WTC11 (cell line): ENCODE results near the gene CCNQ. TPM values are rescaled to one million over a fixed set of nuclear protein-coding genes. Genes with fewer than 3 reads are reported as not detected.
A peak's percentile ranks its signal among the peaks of the same experiment; 100 is the strongest.

Source experiments
- ATAC-seq: fragments of 200-7000 bp; cut with Tn5 transposase; 2 replicates; pipeline ENCODE4 v1.10.0; 2021; ENCODE audit warnings: mild to moderate bottlenecking, moderate library complexity
- CTCF ChIA-PET: fragments of 300-600 bp; sonication (Branson Sonifier 250); formaldehyde crosslinking; loops from one replicate; lab custom pipeline; 2021; ENCODE audit warnings: antibody characterized with exemption; lab: Charles Lee
- POLR2A ChIA-PET: fragments of 350-600 bp; sonication (Branson Sonifier 250); formaldehyde crosslinking; loops from one replicate; lab custom pipeline; 2021; ENCODE audit warnings: antibody characterized with exemption; lab: Charles Lee
- DNase-seq: peaks from one replicate; pipeline ENCODE4 v3.0.0; 2021; ENCODE audit warnings: low spot score
- H3K27ac Mint-ChIP-seq: 2 replicates; pipeline ENCODE4 v1.8.0; 2021; ENCODE audit warnings: mixed read lengths
- H3K27me3 Mint-ChIP-seq: 2 replicates; pipeline ENCODE4 v1.8.0; 2021; ENCODE audit warnings: low read depth, mild to moderate bottlenecking, moderate library complexity, mixed read lengths
- H3K36me3 Mint-ChIP-seq: 2 replicates; pipeline ENCODE4 v1.8.0; 2021; ENCODE audit warnings: mixed read lengths
- H3K4me1 Mint-ChIP-seq: 2 replicates; pipeline ENCODE4 v1.8.0; 2022; ENCODE audit warnings: mixed read lengths
- H3K4me3 Mint-ChIP-seq: 2 replicates; pipeline ENCODE4 v1.8.0; 2021; ENCODE audit warnings: mild to moderate bottlenecking, moderate library complexity, mixed read lengths
- H3K9me3 Mint-ChIP-seq: 2 replicates; pipeline ENCODE4 v1.8.0; 2021; ENCODE audit warnings: mixed read lengths
- ATF1 ChIP-seq: sonication (generic); formaldehyde crosslinking; IDR thresholded peaks from 2 replicates; pipeline ENCODE4 v1.8.1; 2023; ENCODE audit warnings: mild to moderate bottlenecking, moderate library complexity, missing genetic modification reagents
- CREB1 ChIP-seq: sonication (generic); formaldehyde crosslinking; IDR thresholded peaks from 2 replicates; pipeline ENCODE4 v1.8.0; 2023; ENCODE audit warnings: mild to moderate bottlenecking, missing genetic modification reagents
- ELF4 ChIP-seq: sonication (generic); formaldehyde crosslinking; IDR thresholded peaks from 2 replicates; pipeline ENCODE4 v1.8.1; 2022; ENCODE audit warnings: low read depth, mild to moderate bottlenecking, moderate library complexity, missing genetic modification reagents
- EMX1 ChIP-seq: fragments of 250-450 bp; sonication (Bioruptor Pico); IDR thresholded peaks from 2 replicates; pipeline ENCODE4 v1.8.0; 2021; ENCODE audit warnings: mild to moderate bottlenecking
- ESRRA ChIP-seq: sonication (generic); formaldehyde crosslinking; IDR thresholded peaks from 2 replicates; pipeline ENCODE4 v1.8.1; 2022; ENCODE audit warnings: mild to moderate bottlenecking, missing genetic modification reagents, borderline replicate concordance
- HMGA2 ChIP-seq: fragments of 250-450 bp; sonication (Bioruptor Pico); IDR thresholded peaks from 2 replicates; pipeline ENCODE4 v1.4.0; 2021; ENCODE audit warnings: mild to moderate bottlenecking, moderate library complexity
- NFE2L1 ChIP-seq: sonication (generic); formaldehyde crosslinking; IDR thresholded peaks from 2 replicates; pipeline ENCODE4 v1.8.1; 2023; ENCODE audit warnings: missing genetic modification reagents
- NR2C2 ChIP-seq: sonication (generic); formaldehyde crosslinking; IDR thresholded peaks from 2 replicates; pipeline ENCODE4 v1.8.0; 2022; ENCODE audit warnings: mild to moderate bottlenecking, missing genetic modification reagents
- RORB ChIP-seq: fragments of 250-450 bp; sonication (Bioruptor Pico); IDR thresholded peaks from 2 replicates; pipeline ENCODE4 v1.9.0; 2021; ENCODE audit warnings: mild to moderate bottlenecking
- SP1 ChIP-seq: sonication (generic); formaldehyde crosslinking; conservative IDR thresholded peaks from 2 replicates; pipeline ENCODE4 v1.8.1; 2022; ENCODE audit warnings: missing genetic modification reagents
- ZNF121 ChIP-seq: sonication (generic); formaldehyde crosslinking; IDR thresholded peaks from 2 replicates; pipeline ENCODE4 v1.8.0; 2023; ENCODE audit warnings: missing genetic modification reagents
- ZNF219 ChIP-seq: sonication (generic); formaldehyde crosslinking; IDR thresholded peaks from 2 replicates; pipeline ENCODE4 v1.8.0; 2023; ENCODE audit warnings: missing genetic modification reagents, mild to moderate bottlenecking, borderline replicate concordance
- ZNF263 ChIP-seq: sonication (generic); formaldehyde crosslinking; IDR thresholded peaks from 2 replicates; pipeline ENCODE4 v1.8.1; 2022; ENCODE audit warnings: low read depth, mild to moderate bottlenecking, moderate library complexity, missing genetic modification reagents
- ZNF416 ChIP-seq: fragments of 250-450 bp; sonication (Bioruptor Pico); IDR thresholded peaks from 2 replicates; pipeline ENCODE4 v1.9.0; 2021; ENCODE audit warnings: mild to moderate bottlenecking, inconsistent platforms
- total RNA-seq: library from RNA; stranded (reverse); gene quantifications from 3 replicates; pipeline ENCODE4 v1.2.3, GENCODE V29; 2021
- TF ChIP-seq, protein P1 (sequence below): sonication (generic); formaldehyde crosslinking; IDR thresholded peaks from 2 replicates; pipeline ENCODE4 v1.8.1; 2022; ENCODE audit warnings: missing genetic modification reagents, borderline replicate concordance
- TF ChIP-seq, protein P2 (sequence below): fragments of 200-600 bp; IDR thresholded peaks from 2 replicates; pipeline ENCODE4 v1.8.0; 2022; ENCODE audit warnings: antibody characterized with exemption

Gene CCNQ
- total RNA-seq, 1 experiment from 2014 or later = 17.4 TPM

DNA sequence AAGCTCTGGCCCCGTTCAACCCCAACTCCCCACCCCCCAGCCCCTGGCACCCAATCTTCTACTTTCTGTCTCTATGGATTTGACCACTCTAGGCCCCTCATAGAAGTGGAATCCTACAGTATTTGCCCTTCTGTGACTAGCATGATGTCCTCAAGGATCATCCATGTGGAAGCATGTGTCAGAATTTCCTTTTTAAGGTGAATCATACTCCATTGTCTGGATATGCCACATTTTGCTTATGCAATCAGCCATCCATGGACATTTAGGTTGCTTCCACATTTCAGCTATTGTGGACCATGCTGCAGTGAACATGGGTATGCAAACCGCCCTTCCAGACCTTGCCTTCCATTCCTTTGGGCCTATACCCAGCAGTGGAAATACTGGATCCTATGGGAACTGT is 15.5 kb downstream of the CCNQ start:
- no peak overlapping the region for H3K27ac Mint-ChIP-seq
- CTCF ChIA-PET = no interaction called here
- DNase-seq (no peak), ATAC-seq (no peak)
- H3K4me3 Mint-ChIP-seq = no peak overlapping the region
- peaks cover 5% of the 10 kb centered on the region; the same call in 1 of the 2 replicates for H3K36me3 Mint-ChIP-seq
- TF ChIP-seq SP1 = no peak
- TF ChIP-seq, protein P1, sequence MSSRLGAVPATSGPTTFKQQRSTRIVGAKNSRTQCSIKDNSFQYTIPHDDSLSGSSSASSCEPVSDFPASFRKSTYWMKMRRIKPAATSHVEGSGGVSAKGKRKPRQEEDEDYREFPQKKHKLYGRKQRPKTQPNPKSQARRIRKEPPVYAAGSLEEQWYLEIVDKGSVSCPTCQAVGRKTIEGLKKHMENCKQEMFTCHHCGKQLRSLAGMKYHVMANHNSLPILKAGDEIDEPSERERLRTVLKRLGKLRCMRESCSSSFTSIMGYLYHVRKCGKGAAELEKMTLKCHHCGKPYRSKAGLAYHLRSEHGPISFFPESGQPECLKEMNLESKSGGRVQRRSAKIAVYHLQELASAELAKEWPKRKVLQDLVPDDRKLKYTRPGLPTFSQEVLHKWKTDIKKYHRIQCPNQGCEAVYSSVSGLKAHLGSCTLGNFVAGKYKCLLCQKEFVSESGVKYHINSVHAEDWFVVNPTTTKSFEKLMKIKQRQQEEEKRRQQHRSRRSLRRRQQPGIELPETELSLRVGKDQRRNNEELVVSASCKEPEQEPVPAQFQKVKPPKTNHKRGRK (CRISPR knock-in tag) = no peak
- POLR2A ChIA-PET = no interaction called here
- H3K9me3 Mint-ChIP-seq = no peaks in the 10 kb centered on the region
- H3K4me1 Mint-ChIP-seq = peaks cover 11% of the 10 kb centered on the region
- H3K27me3 Mint-ChIP-seq = no peaks in the 10 kb centered on the region; the same call in 1 of the 2 replicates

DNA sequence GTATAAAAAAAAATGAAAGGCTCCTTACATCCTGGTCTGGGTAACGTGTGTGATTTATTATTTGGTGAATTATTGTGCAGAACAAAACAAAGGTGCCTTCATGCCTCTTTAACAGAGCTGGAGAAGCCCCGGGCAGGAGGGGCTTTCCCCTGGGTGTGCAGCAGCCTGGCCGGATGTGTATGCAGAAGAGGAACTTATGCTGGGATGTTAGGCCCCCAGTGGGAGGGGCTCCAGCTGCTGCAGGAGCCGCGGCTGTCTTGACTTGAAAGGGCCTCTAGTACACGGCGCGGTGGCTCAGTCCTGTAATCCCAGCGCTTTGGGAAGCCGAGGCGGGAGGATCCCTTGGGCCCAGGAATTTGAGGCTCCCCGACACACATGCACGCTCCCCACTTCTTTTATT is 16.0 kb downstream of the CCNQ start:
- H3K9me3 Mint-ChIP-seq = no peaks in the 10 kb centered on the region
- ATAC-seq (no peak), DNase-seq (no peak)
- ChIA-PET POLR2A (no interaction called here), CTCF (interaction anchor here (2.8 kb wide), 1 partner anchor 61 kb away, joined by 11 read pairs; no protein-coding TSS in a partner anchor)
- peaks cover 14% of the 10 kb centered on the region for H3K4me1 Mint-ChIP-seq
- TF ChIP-seq ZNF416 (no peak), HMGA2 (CRISPR knock-in tag) (no peak)
- H3K4me3 Mint-ChIP-seq = no peak overlapping the region
- H3K27ac Mint-ChIP-seq = no peak overlapping the region
- H3K27me3 Mint-ChIP-seq = no peaks in the 10 kb centered on the region; the same call in 1 of the 2 replicates
- peaks cover under 1% of the 10 kb centered on the region; the same call in 1 of the 2 replicates for H3K36me3 Mint-ChIP-seq

DNA sequence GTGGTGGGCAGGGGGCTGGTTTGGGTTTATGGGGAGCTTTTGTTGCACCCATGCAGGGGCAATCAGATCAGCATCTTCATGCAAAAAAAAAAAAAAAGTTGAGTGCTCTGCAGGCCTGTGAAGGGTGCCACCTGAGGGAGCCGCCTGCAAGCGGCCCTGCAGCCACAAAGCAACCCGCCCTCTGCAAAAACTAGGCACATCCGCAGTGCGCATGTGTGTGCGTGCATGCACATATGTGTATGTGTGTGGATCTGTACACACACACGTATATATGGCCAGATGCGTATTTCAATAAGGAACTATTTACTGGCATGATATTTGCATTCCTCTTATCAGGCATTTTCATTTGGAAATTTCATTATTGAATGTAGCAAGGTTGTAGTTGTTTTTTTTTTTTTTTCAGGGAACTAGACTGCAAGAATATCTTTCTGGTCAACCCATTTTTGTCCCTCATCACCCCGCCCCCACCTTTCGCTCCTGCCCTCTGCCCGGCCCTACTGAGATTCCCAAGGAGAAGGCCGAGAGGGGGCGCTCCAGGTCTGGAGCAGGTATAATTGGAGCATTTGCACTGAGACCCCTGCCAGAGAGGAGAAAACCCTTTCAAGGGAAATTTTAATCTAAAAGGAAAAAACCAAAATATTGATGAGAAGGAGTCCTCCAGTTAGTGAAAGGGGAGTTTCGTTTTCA is 18.1 kb downstream of the CCNQ start:
- Mint-ChIP-seq H3K27me3 (no peaks in the 10 kb centered on the region; the same call in 1 of the 2 replicates), H3K4me3 (no peak overlapping the region)
- CTCF ChIA-PET = interaction anchor here (0.7 to 4.4 kb wide), 7 partner anchors 15 to 93 kb away, joined by 3 to 20 read pairs (median 4); no protein-coding TSS in a partner anchor
- TF ChIP-seq, protein P2, sequence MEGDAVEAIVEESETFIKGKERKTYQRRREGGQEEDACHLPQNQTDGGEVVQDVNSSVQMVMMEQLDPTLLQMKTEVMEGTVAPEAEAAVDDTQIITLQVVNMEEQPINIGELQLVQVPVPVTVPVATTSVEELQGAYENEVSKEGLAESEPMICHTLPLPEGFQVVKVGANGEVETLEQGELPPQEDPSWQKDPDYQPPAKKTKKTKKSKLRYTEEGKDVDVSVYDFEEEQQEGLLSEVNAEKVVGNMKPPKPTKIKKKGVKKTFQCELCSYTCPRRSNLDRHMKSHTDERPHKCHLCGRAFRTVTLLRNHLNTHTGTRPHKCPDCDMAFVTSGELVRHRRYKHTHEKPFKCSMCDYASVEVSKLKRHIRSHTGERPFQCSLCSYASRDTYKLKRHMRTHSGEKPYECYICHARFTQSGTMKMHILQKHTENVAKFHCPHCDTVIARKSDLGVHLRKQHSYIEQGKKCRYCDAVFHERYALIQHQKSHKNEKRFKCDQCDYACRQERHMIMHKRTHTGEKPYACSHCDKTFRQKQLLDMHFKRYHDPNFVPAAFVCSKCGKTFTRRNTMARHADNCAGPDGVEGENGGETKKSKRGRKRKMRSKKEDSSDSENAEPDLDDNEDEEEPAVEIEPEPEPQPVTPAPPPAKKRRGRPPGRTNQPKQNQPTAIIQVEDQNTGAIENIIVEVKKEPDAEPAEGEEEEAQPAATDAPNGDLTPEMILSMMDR = 0 out of 2 replicates have a peak, but pooled peaks have one; percentile 21
- TF ChIP-seq ZNF219 (CRISPR knock-in tag) = no peak
- TF ChIP-seq, all 79 proteins: peak for 1
- Mint-ChIP-seq H3K9me3 (no peaks in the 10 kb centered on the region), H3K4me1 (peaks cover 14% of the 10 kb centered on the region), H3K36me3 (no peaks in the 10 kb centered on the region), H3K27ac (no peak overlapping the region)
- POLR2A ChIA-PET = no interaction called here
- DNase-seq = peak; percentile 78
- ATAC-seq = peak; percentile 55

DNA sequence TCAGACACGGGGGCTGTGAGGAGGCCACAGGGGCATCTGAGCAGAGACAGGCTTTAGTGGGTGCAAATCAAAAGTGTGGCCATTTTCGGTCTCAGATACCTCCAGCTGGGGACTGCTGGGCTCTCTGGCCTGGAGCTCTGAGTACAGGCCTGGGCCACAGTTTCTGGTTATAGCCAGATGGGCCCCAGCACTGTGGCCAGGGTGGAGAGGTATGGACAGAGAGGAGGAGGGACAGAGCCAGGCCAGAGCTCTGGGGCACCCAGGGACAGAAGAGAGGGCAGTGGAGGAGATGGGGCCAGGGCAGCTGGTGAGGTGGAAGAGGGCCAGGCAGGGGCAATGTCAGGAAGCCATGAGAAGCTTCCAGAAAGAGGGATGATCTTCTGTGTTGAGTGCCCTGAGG is 20.1 kb downstream of the CCNQ start:
- H3K9me3 Mint-ChIP-seq = no peaks in the 10 kb centered on the region
- ChIA-PET CTCF (interaction anchor here (0.9 to 4.4 kb wide), 14 partner anchors 13 to 108 kb away, joined by 3 to 48 read pairs (median 10); partner anchors contain the start of genes CCNQ and SLC6A8), POLR2A (interaction anchor here (1.3 kb wide), 1 partner anchor 19 kb away, joined by 3 read pairs; no protein-coding TSS in a partner anchor)
- H3K27ac Mint-ChIP-seq = no peak overlapping the region
- H3K4me3 Mint-ChIP-seq = no peak overlapping the region
- no peaks in the 10 kb centered on the region; the same call in 1 of the 2 replicates for H3K27me3 Mint-ChIP-seq
- no peaks in the 10 kb centered on the region for H3K36me3 Mint-ChIP-seq
- ATAC-seq (no peak), DNase-seq (no peak)
- H3K4me1 Mint-ChIP-seq = peaks cover 14% of the 10 kb centered on the region
- TF ChIP-seq ESRRA (CRISPR knock-in tag) = no peak
- TF ChIP-seq ATF1 = no peak
- TF ChIP-seq NR2C2 = no peak
- no peak for TF ChIP-seq ZNF263 (CRISPR knock-in tag)
- no peak for TF ChIP-seq NFE2L1 (CRISPR knock-in tag)
- no peak for TF ChIP-seq ZNF121 (CRISPR knock-in tag)
- no peak for TF ChIP-seq RORB
- no peak for TF ChIP-seq ELF4
- TF ChIP-seq CREB1 (CRISPR knock-in tag) = no peak
- TF ChIP-seq EMX1 = no peak
